Skin of body (tissue), 2 donors: Measurements from ENCODE around the gene CCBE1. TPM values are rescaled to one million over a fixed set of nuclear protein-coding genes. Genes with fewer than 3 reads are reported as not detected.
"Not testable (repeated sequence)": the region's sequence is repeated elsewhere in the genome, so short reads cannot be mapped to it uniquely, and the experiment has no call there.

ENCODE experiments used
- DNase-seq: peaks from one replicate; lab custom pipeline; 2025; lab: John Stamatoyannopoulos, UW
- total RNA-seq: library from RNA; depleted of rRNA; stranded (reverse); fragments of >200 nt; gene quantifications from one replicate; pipeline ENCODE4 v1.2.3, GENCODE V29; 2014

The CCBE1 gene
- total RNA-seq, 1 donor from 2014 or later = 9.3 TPM

DNA sequence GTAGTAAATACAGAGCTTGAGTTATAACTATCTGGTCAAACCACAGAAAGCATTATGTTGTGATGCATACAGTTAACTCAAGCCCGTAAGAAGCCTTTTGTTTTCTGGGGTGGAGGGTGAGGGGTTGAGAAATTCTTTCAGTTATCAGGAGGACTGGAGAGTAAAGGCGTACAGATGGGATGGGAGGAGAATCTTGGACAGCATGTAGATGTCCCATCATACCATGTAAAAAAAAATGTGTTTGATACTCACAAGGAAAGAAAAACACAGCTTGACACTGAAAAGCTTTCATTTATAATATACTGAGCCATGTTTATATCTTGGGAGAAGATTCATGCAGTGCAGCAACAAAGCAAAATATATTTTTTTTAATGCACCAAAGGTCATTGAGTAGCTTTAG, 12.4 kb downstream of the CCBE1 start:
- DNase-seq = no peak

GRCh38 chr18:59681521-59682004, 15.7 kb downstream of the CCBE1 start:
- no peak for DNase-seq

DNA sequence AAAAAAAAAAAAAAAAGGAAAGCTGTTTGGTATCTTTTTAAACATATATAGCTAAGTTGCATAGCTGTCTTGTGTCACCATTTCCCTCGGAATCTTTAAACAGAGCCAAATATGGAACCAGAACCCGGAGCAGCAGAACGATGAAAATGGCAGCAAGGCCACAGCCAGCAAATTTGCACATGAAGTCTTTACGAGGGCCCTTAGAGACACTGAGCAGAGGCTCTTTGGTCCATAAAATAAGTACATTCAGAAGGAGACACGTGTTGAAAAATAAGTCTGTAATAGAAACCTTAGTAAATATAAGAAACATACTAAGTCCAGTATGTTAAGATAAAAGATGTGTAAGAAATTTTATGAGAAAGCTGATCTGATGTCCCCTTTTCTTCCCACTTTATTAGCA, 16.2 kb downstream of the CCBE1 start:
- no peak for DNase-seq

DNA sequence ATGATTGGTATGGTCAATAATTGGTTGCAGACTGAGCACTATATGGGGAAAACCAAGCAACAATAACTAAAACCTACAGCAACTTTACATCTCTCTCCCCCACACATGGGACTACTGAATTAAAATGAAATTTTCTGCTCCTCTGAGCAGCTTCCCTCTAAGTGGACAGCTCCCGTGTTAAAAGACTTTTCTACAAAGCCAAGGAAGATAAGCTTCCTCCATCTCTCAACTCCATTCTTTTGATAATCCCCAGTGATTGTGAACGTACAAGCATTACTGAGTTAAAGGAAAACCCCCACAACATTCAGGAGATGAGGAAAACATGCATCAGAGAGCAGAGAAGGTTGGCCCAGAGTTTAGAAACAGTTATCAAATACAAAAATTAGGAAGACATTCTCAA, 21.9 kb downstream of the CCBE1 start:
- no peak for DNase-seq

DNA sequence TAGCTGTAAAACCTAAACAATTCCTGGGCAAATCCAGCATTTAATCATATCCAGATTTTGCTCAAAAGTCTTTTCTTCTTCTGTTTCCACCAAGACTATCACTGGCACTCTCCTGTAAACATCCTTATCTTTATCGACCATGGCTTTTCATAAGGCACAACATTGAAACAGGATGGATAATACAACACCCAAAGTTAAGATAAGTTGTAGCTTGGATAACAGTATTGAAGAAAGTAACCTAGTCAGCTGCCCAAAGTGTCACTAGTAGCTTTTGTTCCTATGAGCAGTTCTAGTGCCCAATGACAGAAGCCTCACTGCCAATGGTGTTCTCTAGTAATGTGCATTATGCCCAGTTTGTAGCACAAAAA, 22.3 kb downstream of the CCBE1 start:
- DNase-seq = no peak

DNA sequence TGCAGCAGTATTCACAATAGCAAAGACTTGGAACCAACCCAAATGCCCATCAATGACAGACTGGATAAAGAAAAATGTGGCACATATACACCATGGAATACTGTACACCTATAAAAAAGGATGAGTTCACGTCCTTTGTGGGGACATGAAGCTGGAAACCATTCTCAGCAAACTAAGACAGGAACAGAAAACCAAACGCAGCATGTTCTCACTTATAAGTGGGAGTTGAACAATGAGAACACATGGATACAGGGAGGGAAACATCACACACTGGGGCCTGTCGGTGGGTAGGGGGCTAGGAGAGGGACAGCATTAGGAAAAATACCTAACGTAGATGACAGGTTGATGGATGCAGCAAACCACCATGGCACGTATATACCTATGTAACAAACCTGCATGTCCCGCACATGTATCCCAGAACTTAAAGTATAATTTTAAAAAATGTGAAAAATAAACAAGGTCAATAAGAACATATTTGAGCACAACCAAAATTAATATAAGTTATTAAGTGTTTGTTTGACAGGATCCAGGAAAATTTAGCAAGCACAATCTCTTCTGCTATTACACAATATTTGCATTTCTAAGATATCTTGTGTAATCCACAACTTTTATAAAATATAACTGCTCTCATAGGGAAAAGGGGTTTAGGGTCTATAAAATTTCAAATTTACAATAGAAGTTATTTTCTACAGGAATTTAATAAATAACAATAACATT, 22.9 kb downstream of the CCBE1 start:
- no peak for DNase-seq

GRCh38 chr18:59672235-59672711, 24.9 kb downstream of the CCBE1 start:
- no peak for DNase-seq

DNA sequence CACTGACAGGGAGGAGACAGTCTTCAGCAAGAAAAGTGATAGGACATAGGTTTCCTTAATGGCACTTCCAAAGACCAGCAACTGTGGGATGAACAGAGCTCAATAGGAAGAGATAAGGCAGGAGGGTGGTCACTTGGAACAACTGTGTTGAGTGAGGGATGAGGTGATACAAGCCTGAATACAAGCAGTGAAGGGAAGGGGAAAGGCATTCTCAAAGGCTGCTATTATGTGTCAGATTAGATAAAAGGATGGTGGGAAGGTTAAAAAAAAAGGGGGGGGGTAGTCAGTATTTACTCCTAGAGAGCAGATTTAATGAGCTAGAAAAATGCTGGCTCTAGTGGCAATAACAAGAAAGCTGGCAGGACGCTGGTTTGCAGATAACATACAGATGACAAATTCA, 25.7 kb downstream of the CCBE1 start:
- no peak for DNase-seq

GRCh38 chr18:59669872-59670657, 27.2 kb downstream of the CCBE1 start:
- DNase-seq = peak; percentile 80

DNA sequence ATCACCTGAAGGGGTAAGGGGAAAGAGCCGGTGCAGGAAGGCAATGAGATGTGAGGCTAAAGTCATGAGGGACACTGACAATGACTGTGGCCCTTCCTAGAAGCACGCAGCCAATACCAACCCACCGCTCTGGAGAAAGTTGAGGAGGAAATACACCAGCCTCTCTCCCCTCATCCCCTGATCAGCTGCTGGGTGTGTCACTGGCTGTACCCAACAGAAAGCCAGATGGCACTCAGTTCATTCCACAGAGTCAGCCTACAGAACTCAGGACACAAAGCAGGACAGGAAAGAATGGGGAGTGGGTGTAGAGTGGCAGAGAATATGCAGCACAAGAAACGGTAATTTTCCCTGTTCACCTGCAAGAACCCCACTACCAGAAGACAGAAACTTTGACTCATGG, 29.7 kb downstream of the CCBE1 start:
- DNase-seq = no peak

DNA sequence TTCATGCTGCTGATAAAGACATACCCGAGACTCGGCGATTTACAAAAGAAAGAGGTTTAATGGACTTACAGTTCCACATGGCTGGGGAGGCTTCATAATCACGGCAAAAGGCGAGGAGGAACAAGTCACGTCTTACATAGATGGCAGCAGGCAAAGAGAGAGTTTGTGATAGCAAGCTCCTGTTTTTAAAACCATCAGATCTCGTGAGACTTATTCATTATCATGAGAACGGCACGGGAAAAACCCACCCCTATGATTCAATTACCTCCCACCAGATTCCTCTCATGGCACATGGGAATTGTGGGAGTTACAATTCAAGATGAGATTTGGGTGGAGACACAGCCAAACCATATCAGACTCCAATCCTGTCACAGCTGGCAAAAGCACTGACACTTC, 31.2 kb downstream of the CCBE1 start:
- not testable (repeated sequence) for DNase-seq

- DNase-seq = peak; percentile 79
Measured at GRCh38 chr18:59665057-59666006, 31.9 kb downstream of the CCBE1 start.

GRCh38 chr18:59664329-59664728, 32.9 kb downstream of the CCBE1 start:
- no peak for DNase-seq

DNA sequence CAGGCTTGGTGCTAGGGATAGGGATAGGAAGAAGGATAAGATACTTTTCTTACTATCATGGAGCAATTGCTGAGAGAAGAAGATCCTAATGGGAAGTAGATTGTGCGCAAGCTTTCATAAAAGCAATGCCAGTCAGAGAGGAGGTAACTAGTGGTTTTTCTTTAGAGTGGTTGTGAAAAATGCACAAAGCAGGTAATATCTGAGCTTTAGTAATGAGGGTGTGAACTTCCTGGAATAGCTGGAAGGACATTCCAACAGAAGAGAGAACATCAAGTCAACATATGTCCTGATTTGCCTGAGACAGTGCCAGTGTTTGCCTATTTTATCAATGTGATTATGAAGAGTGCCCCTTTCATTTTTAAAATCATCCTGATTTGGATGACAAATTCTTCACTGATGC, 34.1 kb downstream of the CCBE1 start:
- DNase-seq = no peak

- DNase-seq = no peak
Measured at GRCh38 chr18:59661891-59662701, 35.1 kb downstream of the CCBE1 start.

DNA sequence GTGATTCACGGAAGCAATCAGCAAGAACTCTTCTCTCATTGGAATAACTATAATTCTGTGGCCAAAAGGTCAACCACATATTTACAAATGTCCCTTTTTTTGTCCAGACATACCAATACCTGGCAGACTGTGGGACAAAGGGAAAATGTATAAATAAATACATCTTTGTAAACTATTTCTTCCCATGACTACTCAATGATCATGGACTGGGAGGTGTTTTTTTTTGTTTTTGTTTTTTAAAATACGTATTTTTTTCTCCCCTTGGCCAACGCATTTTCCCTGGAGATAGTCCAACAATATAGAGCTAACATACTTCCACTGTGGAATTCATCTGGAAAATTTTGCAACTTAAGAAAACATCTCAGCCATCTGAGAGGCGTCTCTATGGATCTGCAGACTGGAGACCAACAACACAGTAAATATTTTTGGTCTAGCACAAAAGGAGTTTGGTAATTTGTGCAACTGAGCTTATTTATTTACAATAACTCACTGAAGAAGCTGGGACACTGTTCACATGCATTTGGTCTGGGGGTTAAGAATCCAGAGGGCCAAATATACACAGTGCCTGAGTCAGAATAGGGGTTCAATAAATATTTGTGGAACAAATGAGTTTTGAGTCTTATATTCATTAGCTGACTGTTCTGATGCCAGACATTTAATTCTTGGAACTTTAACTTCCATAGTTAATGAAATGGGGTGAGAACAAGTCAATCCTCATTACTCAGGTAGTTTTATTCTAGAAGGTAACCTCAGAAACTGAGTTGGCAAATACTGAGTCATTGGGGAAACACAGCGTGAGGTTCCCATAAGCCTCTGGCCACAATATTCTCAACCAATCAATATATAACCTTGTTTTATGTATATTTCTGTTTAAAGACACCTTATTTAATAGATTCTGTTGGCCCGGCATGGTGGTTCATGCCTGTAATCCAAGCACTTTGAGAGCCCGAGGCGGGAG, 36.2 kb downstream of the CCBE1 start:
- peak; percentile 73 for DNase-seq

DNA sequence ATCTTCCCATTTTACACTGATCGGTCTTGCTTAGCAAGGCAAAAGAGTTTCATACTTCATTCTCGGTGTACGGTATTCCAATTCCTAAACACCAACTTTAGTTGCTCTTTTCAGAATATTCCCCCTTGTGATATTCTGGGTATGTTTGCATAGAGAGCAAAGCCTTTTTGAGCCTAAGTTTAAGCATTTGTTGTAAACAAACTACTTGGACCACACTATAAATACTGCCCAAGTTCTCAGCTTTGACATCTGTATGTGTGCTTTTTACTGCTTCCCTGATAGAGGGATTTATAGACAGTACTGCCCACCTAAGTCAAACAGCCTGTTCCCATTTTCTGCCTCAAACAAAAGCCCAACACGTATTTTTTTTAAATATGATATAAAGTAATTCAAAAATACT, 36.9 kb downstream of the CCBE1 start:
- no peak for DNase-seq

DNA sequence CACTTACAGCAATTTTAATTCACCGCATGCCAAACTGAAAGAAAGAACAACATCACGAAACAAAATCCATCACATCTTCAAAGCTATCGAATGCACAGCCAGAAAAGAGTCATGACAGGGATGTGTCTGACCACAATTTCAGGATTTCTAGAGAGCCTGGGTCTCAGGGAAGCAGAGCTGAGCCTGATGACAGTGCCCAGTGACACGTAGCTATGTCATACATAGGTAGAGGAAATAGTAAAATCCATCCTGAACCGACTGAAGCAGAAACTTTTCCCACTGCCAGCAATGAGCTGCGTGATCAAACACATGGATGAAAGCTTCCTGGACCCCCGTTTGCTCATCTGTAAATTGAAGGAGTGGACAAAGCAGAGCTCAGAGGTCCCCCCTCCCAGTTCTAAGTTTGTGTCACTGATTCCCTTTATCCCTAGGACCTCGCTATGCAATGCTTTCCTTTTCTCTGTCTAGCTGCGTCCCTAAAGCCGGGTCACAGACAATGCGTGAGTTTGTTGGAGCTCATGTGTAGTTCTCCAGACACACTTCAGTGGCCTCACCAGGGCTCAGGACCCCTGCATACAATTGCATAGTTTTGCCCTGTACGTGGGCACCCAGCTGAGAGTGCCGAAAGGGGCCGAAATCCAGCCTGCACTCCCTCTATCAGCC, 37.6 kb downstream of the CCBE1 start:
- DNase-seq = no peak

GRCh38 chr18:59658941-59659340, 38.3 kb downstream of the CCBE1 start:
- DNase-seq = no peak
